Measurements from ENCODE around the gene SYTL3.

SYTL3 gene

DNA sequence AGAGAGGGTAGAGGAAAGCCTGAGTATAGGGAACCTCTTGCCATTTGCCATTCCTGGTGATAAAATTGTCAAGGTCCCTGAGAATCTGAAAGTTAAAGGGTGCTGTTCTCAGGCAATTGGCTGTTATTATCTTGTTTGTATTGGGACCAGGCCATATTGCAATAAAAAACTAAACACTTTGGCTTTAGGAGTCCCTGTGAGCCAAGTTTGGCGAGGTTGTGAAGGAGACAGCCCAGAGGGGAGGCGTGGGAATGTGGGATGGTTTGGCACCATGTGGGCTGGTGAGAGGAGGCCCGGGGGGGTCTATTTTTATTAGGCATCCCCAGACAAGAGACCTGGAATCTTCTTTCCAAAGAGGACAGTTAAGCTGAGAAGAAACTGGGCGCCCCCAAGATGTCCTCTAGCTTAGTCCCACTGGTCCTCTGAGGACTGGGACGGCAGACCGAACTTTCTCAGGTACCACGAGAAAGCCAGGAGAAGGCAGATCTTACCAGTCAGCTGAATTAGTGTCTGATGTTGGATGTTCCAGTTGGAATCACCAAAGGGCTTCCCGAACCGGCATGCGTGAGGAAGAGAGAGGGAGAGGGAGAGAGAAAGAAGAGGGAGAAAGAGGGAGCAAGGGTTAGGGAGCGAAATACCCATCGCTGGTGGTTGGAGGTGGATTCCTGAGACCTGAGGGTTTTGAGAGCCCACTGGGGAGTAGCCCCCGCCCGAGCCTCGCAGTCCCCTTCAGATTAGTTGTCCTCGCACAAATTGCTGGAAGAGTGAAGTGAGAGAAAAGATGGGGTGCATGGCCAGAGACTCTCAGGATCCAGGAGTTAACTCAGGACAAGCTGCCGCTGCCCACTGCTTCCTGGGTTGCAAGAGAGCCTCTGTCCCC, 29.7 kb upstream of the SYTL3 start:
- TF ChIP-seq, protein P1, sequence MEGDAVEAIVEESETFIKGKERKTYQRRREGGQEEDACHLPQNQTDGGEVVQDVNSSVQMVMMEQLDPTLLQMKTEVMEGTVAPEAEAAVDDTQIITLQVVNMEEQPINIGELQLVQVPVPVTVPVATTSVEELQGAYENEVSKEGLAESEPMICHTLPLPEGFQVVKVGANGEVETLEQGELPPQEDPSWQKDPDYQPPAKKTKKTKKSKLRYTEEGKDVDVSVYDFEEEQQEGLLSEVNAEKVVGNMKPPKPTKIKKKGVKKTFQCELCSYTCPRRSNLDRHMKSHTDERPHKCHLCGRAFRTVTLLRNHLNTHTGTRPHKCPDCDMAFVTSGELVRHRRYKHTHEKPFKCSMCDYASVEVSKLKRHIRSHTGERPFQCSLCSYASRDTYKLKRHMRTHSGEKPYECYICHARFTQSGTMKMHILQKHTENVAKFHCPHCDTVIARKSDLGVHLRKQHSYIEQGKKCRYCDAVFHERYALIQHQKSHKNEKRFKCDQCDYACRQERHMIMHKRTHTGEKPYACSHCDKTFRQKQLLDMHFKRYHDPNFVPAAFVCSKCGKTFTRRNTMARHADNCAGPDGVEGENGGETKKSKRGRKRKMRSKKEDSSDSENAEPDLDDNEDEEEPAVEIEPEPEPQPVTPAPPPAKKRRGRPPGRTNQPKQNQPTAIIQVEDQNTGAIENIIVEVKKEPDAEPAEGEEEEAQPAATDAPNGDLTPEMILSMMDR (IDR thresholded peaks at IDR 0.05; ENCODE audit: low read depth, low read length): no peak
- DNase-seq (ENCODE audit: low read depth in 2 of 2): no peak
- H3K4me3 ChIP-seq (replicated peaks in 1 of 2; ENCODE audit: low read depth in 2 of 2, low read length in 2 of 2): no peak overlapping the region

- TF ChIP-seq, protein P1 (IDR thresholded peaks at IDR 0.05; ENCODE audit: low read depth, low read length): no peak
- H3K4me3 ChIP-seq (replicated peaks in 1 of 2; ENCODE audit: low read depth in 2 of 2, low read length in 2 of 2): no peak overlapping the region
- no peak for DNase-seq (ENCODE audit: low read depth in 2 of 2)
Measured at GRCh38 chr6:158620963-158621693, 28.7 kb upstream of the SYTL3 start.

DNA sequence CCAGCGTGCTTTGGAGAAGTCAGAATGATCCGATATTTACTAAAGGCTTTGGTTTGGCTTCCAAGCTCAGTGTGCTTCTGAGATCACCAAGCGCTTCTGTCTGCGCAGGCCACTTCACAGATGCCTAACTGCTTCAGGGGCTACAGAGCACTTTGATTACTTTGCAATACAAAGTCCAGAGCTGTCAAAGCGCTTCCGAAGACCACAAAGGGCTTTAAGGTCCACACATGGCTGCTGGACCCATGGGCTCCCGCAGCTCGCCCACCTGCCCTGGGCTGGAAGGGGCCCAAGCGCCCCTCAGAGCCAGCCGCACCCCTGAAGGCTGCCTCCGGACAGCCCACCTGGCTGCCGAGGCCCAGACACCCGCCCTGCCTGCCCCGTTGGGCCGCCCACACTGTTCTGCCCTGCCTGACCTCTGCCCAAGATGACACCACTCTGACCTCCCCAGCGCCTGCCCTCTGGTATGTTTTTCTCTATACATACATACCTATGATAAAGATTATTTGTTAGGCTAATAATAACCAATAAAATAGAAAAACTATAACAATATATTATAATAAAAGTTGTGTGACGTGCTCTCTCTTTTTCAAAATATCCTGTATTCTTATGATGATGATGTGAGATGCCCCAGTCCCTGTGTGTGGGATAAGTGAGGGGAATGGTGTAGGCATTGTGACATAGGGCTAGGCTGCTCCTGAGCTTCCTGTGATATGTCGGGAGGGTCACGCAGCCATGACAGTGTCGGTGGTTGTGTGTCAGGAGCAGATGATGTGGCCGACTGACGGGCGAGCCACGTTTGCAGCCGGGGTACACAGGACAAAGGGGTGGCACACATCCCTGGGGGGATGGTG, 27.9 kb upstream of the SYTL3 start:
- TF ChIP-seq, protein P1 (IDR thresholded peaks at IDR 0.05; ENCODE audit: low read depth, low read length): no peak
- no peak for DNase-seq (ENCODE audit: low read depth in 2 of 2)

DNA sequence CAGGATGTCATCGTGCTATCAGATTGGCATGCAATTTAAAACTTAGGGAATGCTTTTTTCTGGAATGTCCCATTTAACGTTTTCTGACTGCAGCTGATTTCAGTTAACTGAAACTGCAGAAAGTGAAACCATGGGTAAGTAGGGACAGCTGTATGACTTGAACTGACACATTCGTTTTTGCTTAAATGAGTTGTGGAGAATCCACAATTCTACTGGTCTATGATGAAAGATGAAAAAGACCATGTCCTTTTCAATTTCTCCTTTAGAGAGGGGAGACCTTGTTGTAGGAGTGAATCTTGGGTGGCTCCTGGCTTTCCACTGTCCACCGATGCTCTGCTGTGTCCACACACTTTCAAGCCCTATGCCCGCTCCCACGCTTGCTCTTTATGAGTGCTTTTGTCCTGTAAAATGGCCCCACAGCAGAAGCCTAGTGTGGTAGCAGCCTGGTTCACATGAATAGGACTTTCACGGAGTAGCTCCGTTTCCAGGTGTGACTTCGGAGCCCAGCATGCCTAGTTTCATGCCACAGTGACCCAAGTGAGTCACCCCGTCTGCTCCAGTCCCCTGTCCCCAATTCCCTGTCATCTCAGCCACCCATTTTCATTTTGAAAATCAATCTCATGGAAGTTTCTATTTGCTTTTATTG, 27.2 kb upstream of the SYTL3 start:
- H3K4me3 ChIP-seq (replicated peaks in 1 of 2; ENCODE audit: low read depth in 2 of 2, low read length in 2 of 2): no peak overlapping the region
- TF ChIP-seq, protein P1 (IDR thresholded peaks at IDR 0.05; ENCODE audit: low read depth, low read length): no peak
- no peak for DNase-seq (ENCODE audit: low read depth in 2 of 2)

More for the DNA sequence above, 27.9 kb upstream of the SYTL3 start:
- H3K4me3 ChIP-seq (replicated peaks in 1 of 2; ENCODE audit: low read depth in 2 of 2, low read length in 2 of 2): no peak overlapping the region

DNA sequence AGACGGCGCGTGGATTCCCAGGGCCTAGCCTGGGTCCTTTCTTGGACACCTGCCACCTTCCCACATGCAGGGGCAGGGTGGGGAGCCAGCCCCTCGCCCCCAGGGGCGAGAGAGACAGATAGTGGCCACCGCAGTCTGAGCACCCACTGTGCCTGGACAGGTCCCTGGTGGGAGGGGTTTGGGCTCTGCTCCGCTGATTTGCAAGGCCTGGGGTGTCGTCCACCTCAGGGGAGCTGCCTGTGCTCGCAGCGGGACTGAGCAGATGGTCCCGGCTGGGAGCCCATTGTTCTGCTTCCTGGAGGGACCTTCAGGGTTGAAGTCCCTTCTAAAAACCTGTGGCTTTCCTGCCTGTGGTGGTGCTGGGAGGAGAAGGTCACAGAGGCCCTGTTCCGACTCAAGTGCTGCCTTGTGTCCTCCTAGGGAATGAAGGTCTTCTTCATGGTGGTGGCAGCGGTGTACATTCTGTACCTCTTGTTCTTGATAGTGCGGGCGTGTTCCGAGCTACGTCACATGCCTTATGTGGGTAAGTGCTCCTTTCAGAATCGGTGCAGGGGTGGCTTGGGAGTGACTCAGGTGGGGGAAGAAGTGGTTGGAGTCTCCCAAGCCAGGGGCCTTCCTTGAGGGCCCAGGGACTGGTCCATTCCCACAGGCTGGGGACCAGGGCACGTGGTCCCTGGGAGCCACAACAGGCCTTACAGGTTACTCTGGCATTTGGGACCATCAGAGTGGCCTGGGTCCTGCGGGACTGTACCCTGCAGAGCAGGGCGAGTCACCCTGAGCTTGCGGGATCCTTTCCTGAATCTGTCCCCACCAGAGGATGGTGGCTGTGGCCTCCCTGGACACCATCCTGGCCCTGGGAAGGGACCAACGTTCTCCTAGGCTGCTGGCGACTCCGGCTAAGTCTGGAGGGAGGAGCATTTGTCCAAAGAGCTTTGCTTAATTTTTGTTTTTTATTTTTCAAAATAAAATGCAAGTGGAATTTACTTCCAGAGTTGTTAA, 24.9 kb upstream of the SYTL3 start:
- DNase-seq (ENCODE audit: low read depth in 2 of 2): no peak
- TF ChIP-seq, protein P1 (IDR thresholded peaks at IDR 0.05; ENCODE audit: low read depth, low read length): no peak
- no peak overlapping the region for H3K4me3 ChIP-seq (replicated peaks in 1 of 2; ENCODE audit: low read depth in 2 of 2, low read length in 2 of 2)
